Hepatocyte (in vitro differentiated cells): ENCODE measurements around the gene PDLIM4. TPM values are rescaled to one million over a fixed set of nuclear protein-coding genes. Genes with fewer than 3 reads are reported as not detected.
A peak's percentile ranks its signal among the peaks of the same experiment; 100 is the strongest.

Experiments
- DNase-seq: peaks from one replicate; pipeline ENCODE4 v3.0.0-alpha.2; 2016; ENCODE audit warnings: low spot score
- H2AFZ ChIP-seq: fragments of 200-600 bp; sonication (generic); 2 replicates; pipeline ENCODE4 v1.6.0; 2016; ENCODE audit warnings: antibody characterized with exemption, mild to moderate bottlenecking
- H3K27ac ChIP-seq: fragments of 200-600 bp; sonication (generic); 2 replicates; pipeline ENCODE4 v1.5.1; 2016; ENCODE audit warnings: mild to moderate bottlenecking
- H3K27me3 ChIP-seq: fragments of 200-600 bp; sonication (generic); 2 replicates; pipeline ENCODE4 v1.6.1; 2016
- H3K36me3 ChIP-seq: fragments of 200-600 bp; sonication (generic); replicated peaks from 2 replicates; pipeline ENCODE4 v1.5.1; 2016; ENCODE audit warnings: low read depth; ENCODE audit not compliant: insufficient read depth
- H3K4me1 ChIP-seq: fragments of 200-600 bp; sonication (generic); 2 replicates; pipeline ENCODE4 v1.5.1; 2016; ENCODE audit warnings: mild to moderate bottlenecking, moderate library complexity; ENCODE audit not compliant: insufficient read depth
- H3K4me2 ChIP-seq: fragments of 200-600 bp; sonication (generic); 2 replicates; pipeline ENCODE4 v1.6.0; 2016
- H3K4me3 ChIP-seq: fragments of 200-600 bp; sonication (generic); 2 replicates; pipeline ENCODE4 v1.5.1; 2016; ENCODE audit warnings: mild to moderate bottlenecking
- H3K79me2 ChIP-seq: fragments of 200-600 bp; sonication (generic); 2 replicates; pipeline ENCODE4 v1.6.0; 2017; ENCODE audit warnings: mild to moderate bottlenecking
- H3K9me2 ChIP-seq: fragments of 200-600 bp; sonication (generic); replicated peaks from 2 replicates; pipeline ENCODE4 v1.6.0; 2017; ENCODE audit warnings: mild to moderate bottlenecking; ENCODE audit not compliant: insufficient read depth
- H3K9me3 ChIP-seq: fragments of 200-600 bp; sonication (generic); 2 replicates; pipeline ENCODE4 v1.5.1; 2016; ENCODE audit warnings: low read depth, mild to moderate bottlenecking
- H4K20me1 ChIP-seq: fragments of 200-600 bp; sonication (generic); 2 replicates; pipeline ENCODE4 v1.6.0; 2016; ENCODE audit warnings: mild to moderate bottlenecking; ENCODE audit not compliant: insufficient read depth, poor library complexity, severe bottlenecking
- CTCF ChIP-seq: fragments of 200-600 bp; sonication (generic); IDR thresholded peaks from 2 replicates; pipeline ENCODE4 v1.5.1; 2016; ENCODE audit warnings: antibody characterized with exemption, mild to moderate bottlenecking; ENCODE audit not compliant: poor library complexity
- EZH2 ChIP-seq: fragments of 200-600 bp; sonication (generic); IDR thresholded peaks from 2 replicates; pipeline ENCODE4 v1.6.1; 2016; ENCODE audit warnings: antibody characterized with exemption, mild to moderate bottlenecking, borderline replicate concordance
- EZH2phosphoT487 ChIP-seq: fragments of 200-600 bp; sonication (generic); IDR thresholded peaks from one replicate; pipeline ENCODE4 v1.6.1; 2018; ENCODE audit warnings: antibody characterized with exemption, mild to moderate bottlenecking, low read depth, moderate library complexity; ENCODE audit not compliant: unreplicated experiment, severe bottlenecking
- WGBS: methylation state at CpG from one replicate; pipeline ENCODE4 v1.1.6; 2016; ENCODE audit warnings: low lambda C conversion rate; ENCODE audit errors: missing lambda C conversion rate; 5-methylcytosine and 5-hydroxymethylcytosine counted together
- polyA plus RNA-seq: library from polyadenylated mRNA; unstranded; fragments of >200 nt; fragmentation: Nextera tagmentation; extraction: Ambion mirVana; gene quantifications from 2 replicates; pipeline ENCODE4 v1.2.1, GENCODE V29; 2016
- total RNA-seq: library from RNA; depleted of rRNA; stranded (reverse); fragments of >200 nt; gene quantifications from 2 replicates; pipeline ENCODE4 v1.2.3, GENCODE V29; 2014

The PDLIM4 gene
- total and polyA plus RNA-seq, 2 experiments from 2014 or later: 16.4 to 102 TPM

GRCh38 chr5:132214491-132214890 is 43.0 kb upstream of the PDLIM4 start:
- DNase-seq: no peak
- no peaks in the 10 kb centered on the region for H3K9me3 ChIP-seq
- H2AFZ ChIP-seq: no peak overlapping the region
- H3K4me3 ChIP-seq: no peak overlapping the region
- H3K9me2 ChIP-seq: no peaks in the 10 kb centered on the region
- peaks cover 7% of the 10 kb centered on the region for H3K79me2 ChIP-seq
- no peaks in the 10 kb centered on the region for H4K20me1 ChIP-seq
- no peaks in the 10 kb centered on the region for H3K36me3 ChIP-seq
- H3K4me1 ChIP-seq: no peaks in the 10 kb centered on the region
- peak overlapping the region; percentile 90 for H3K27ac ChIP-seq
- H3K4me2 ChIP-seq: no peak overlapping the region
- TF ChIP-seq EZH2phosphoT487: no peak
- no peak for TF ChIP-seq CTCF
- TF ChIP-seq EZH2: no peak
- WGBS: 91% methylated on average over 4 of the region's 4 CpGs
- H3K27me3 ChIP-seq: no peaks in the 10 kb centered on the region

GRCh38 chr5:132215329-132215728 is 42.2 kb upstream of the PDLIM4 start:
- peak; percentile 85 for DNase-seq
- 57% methylated on average over 5 of the region's 5 CpGs for WGBS
- H3K9me3 ChIP-seq: no peaks in the 10 kb centered on the region

GRCh38 chr5:132218321-132218720 is 39.2 kb upstream of the PDLIM4 start:
- H3K27ac ChIP-seq: no peak overlapping the region
- 92% methylated on average over 4 of the region's 4 CpGs for WGBS
- H3K36me3 ChIP-seq: no peaks in the 10 kb centered on the region
- no peaks in the 10 kb centered on the region for H3K27me3 ChIP-seq
- H4K20me1 ChIP-seq: no peaks in the 10 kb centered on the region
- no peak for DNase-seq
- no peak overlapping the region for H3K4me2 ChIP-seq
- H2AFZ ChIP-seq: no peak overlapping the region
- H3K9me3 ChIP-seq: no peaks in the 10 kb centered on the region
- H3K4me1 ChIP-seq: peaks cover 5% of the 10 kb centered on the region
- peaks cover 29% of the 10 kb centered on the region for H3K79me2 ChIP-seq
- H3K4me3 ChIP-seq: no peak overlapping the region
- TF ChIP-seq EZH2phosphoT487: no peak
- TF ChIP-seq CTCF: no peak
- TF ChIP-seq EZH2: no peak
- no peaks in the 10 kb centered on the region for H3K9me2 ChIP-seq

More at GRCh38 chr5:132215329-132215728, 42.2 kb upstream of the PDLIM4 start:
- Histone ChIP-seq H3K4me3 (no peak overlapping the region), H3K27me3 (no peaks in the 10 kb centered on the region), H2AFZ (no peak overlapping the region), H3K36me3 (no peaks in the 10 kb centered on the region), H3K4me2 (no peak overlapping the region), H3K27ac (peak overlapping the region; percentile 90), H3K79me2 (peaks cover 14% of the 10 kb centered on the region), H3K4me1 (no peaks in the 10 kb centered on the region), H3K9me2 (no peaks in the 10 kb centered on the region), H4K20me1 (no peaks in the 10 kb centered on the region)
- TF ChIP-seq EZH2phosphoT487 (no peak), CTCF (no peak), EZH2 (no peak)
